DND-41 (cell line): Measurements from ENCODE around the gene PRIMA1.

Experiments
- EZH2 ChIP-seq: IDR thresholded peaks from 3 replicates; pipeline ENCODE4 v1.6.1; 2012; ENCODE audit warnings: borderline replicate concordance, low read depth, mild to moderate bottlenecking, moderate library complexity, low read length, inconsistent platforms; ENCODE audit not compliant: severe bottlenecking
- TF ChIP-seq, protein P1 (sequence below): IDR thresholded peaks from 2 replicates; pipeline ENCODE4 v1.5.1; 2012; ENCODE audit warnings: borderline replicate concordance, low read length, moderate library complexity, mild to moderate bottlenecking; ENCODE audit not compliant: poor library complexity, severe bottlenecking; ENCODE audit errors: extremely low read depth

DNA sequence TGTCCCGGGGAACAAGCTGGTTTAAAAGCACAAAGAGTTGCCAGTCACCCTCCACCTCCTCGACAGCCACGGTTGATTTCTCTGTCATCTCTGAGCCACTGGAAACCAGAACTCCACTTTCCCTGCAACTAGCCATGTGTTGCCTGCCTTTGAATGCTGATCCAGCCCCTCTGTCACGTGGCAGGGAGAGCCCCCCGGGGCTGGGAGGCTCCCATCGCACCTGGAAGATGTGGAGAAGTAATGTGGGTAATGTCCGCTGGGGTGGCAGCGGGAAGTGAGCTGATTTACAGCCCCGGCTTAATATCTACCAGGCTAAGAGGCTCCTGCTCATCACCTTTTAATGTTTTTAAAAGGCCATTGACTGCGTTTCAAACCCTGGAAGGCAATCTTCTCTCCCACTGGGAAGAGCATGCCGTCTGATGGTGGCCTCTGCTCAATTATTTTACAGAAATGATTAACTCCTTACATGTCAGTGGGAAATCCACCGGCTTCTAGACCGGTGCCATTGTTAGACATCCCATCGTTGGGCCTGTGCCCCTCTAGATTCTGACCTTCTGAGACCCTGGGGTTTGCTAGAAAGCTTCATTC is 7.4 kb downstream of the PRIMA1 start:
- TF ChIP-seq, protein P1, sequence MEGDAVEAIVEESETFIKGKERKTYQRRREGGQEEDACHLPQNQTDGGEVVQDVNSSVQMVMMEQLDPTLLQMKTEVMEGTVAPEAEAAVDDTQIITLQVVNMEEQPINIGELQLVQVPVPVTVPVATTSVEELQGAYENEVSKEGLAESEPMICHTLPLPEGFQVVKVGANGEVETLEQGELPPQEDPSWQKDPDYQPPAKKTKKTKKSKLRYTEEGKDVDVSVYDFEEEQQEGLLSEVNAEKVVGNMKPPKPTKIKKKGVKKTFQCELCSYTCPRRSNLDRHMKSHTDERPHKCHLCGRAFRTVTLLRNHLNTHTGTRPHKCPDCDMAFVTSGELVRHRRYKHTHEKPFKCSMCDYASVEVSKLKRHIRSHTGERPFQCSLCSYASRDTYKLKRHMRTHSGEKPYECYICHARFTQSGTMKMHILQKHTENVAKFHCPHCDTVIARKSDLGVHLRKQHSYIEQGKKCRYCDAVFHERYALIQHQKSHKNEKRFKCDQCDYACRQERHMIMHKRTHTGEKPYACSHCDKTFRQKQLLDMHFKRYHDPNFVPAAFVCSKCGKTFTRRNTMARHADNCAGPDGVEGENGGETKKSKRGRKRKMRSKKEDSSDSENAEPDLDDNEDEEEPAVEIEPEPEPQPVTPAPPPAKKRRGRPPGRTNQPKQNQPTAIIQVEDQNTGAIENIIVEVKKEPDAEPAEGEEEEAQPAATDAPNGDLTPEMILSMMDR: no peak
- no peak for TF ChIP-seq EZH2
